Activated gamma-delta T cell treated with Interleukin-2 at 50 U/mL for 16 hours (primary cell): ENCODE data around the gene MTUS2.

Experiments used
- DNase-seq: peaks from one replicate; pipeline ENCODE4 v3.0.0-alpha.2; 2020

The MTUS2 gene

GRCh38 chr13:29496241-29496712, 676.1 kb downstream of the MTUS2 start:
- DNase-seq: no peak

DNA sequence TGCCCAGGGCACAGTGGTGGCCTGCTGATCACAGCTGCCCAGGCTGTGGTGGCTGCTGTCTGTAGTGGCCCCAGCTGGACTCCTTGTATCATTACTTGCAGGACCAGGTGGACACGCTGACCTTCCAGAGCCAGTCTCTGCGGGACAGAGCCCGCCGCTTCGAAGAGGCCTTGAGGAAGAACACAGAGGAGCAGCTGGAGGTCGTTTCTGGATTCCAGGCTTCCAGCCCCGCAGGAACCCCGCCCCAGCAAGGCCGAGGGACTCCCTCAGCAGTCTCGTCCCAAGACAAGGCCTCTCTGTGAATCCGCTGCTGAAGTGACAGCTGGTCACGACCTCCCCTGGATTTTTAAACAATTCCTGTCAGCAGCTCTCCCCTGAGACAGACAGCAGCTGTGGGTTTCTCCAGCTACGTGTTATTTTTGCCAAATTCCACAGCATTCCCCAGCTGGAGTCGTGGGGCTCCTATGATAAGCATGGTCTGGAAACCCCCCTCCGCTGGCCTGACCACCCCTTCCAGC, 677.1 kb downstream of the MTUS2 start:
- no peak for DNase-seq

GRCh38 chr13:29498426-29499040, 678.4 kb downstream of the MTUS2 start:
- no peak for DNase-seq

- no peak for DNase-seq
Measured at GRCh38 chr13:29499506-29500165, 679.5 kb downstream of the MTUS2 start.

DNA sequence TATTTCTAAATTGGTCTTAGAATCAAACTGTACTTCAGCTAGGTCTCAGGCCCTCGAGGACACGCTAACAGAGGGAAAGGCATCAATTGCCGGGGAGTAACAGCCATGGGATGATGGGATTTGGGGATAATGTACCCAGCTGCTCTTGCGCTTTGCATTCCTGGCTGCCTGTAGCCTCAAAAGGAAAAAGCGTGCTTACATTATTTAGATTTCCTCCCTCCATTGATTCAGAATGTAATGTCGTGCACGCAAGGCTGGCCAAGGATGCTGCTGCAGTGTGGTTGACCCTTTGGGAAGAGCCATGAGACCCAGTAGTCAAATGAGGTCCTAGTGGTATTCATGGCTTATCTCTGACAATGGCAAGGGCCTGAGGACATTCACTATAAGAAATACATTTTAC, 680.2 kb downstream of the MTUS2 start:
- no peak for DNase-seq

GRCh38 chr13:29501674-29502073, 681.5 kb downstream of the MTUS2 start:
- DNase-seq: no peak

DNA sequence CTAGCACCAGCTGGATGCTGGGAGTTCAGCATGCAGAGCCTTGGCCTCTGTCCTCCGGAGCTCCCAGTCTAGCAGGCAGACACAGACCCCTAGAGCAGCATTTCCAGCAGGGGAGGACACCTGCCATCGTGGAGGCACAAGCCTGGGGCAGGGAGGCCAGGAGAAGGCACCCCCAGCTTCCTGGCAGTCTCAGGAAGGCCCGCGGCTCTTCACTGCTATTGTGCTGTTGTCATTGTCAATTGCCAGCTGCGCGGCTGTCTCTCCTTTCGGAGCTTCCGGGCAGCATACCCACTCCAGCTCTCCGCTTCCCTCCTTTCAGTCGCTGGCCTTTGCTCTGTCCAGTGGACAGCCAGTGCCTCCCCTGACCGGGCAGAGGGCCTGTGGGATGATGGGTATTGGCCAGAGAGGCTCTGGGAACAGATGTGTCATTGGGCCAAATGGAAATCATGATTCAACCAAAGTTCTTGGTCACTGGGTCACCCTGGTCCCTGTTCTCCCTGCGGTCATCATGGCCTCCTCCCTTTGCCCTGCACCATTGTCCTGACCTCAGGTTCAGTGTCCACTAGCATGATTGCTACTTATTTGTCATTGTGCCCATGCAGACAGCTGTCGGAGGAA, 682.4 kb downstream of the MTUS2 start:
- no peak for DNase-seq

- DNase-seq: no peak
Measured at GRCh38 chr13:29503041-29503837, 683.1 kb downstream of the MTUS2 start.

GRCh38 chr13:29504691-29505090, 684.6 kb downstream of the MTUS2 start:
- no peak for DNase-seq

- no peak for DNase-seq
Measured at GRCh38 chr13:29505511-29505910, 685.4 kb downstream of the MTUS2 start.

DNA sequence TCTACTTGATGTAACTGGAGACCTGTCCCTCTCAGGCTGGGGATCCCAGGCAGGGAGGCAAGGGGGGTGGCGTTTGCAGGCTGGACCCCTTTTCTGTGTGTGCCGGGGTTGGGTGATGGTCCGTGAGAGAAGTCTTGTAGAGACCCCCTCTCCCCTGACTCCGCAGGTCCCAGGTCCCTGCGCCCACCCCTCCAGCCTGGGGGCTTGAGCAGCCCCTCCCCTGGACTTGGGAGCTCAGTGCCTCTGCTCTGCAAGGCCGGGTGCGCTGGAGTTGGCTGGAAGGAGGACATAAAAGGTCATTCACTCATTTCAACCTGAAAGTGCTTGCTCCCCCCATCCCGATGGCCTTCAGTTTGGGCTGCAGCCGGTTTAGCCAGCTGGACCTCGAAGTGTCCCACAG, 685.8 kb downstream of the MTUS2 start:
- DNase-seq: no peak

DNA sequence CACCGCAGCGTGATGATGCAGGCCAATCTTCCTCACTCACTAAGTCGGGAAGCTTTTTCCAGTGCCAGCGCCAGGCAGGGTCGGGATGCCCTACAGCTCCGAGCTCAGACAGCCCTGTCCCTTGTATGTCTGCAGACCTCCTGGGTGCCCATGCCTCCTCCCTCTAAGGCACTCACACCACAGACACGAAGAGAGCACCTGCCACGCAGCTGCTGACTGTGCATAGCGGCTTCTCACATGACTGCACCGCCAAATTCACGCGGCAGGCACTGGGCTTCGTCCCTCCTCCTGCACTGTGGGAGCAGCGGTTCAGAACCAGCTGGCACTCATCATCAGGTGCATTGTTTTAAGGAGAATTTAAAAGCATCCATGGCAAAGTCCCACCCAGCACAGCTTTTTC, 687.2 kb downstream of the MTUS2 start:
- DNase-seq: no peak

- DNase-seq: peak; percentile 75
Measured at GRCh38 chr13:29508130-29508875, 688.2 kb downstream of the MTUS2 start.

DNA sequence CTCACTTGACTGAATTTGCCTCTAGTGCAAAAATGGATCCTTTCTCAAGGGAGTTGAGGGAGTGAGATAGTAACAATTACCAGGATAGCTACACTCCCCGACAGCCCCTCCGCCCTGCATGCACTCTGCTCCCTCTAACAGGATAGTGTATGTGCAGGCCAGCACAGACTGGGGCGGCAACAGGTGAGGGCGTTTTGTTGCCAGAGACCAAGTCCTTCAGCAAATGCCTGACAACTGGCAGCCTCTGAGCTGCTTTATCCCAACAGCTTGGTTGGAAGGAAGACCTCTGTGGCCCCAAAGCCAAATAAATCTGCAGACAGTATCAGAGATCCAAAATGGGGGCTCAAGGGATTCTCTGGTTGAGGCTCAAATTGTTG, 688.7 kb downstream of the MTUS2 start:
- no peak for DNase-seq

DNA sequence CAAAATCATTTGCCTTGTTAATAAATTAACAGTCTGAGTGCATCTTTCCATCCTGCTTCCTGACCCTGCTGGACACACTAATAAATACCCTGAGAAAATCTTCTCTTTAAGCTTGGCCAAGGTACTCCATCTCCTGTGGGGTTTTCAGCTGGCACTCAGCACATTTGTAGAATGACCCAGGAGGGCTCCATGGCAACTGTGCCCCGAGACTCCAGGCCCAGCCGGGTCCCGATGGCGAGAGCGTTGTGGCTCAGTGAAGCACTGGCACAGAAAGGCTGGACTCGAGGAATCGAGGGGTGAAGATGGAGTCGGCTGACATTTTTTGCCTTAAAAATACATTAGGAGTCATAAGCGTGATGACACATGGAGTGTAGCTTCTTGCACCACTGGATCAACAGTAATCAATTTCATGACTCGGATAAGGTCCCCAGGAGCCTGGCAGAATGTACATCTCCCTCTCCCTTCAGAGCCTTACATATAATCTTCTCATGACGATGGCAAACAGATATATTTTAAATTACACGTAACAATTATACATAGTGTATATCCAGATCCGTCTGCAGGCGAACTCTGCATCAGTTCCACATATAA, 690.0 kb downstream of the MTUS2 start:
- no peak for DNase-seq

GRCh38 chr13:29510651-29511084, 690.5 kb downstream of the MTUS2 start:
- no peak for DNase-seq

DNA sequence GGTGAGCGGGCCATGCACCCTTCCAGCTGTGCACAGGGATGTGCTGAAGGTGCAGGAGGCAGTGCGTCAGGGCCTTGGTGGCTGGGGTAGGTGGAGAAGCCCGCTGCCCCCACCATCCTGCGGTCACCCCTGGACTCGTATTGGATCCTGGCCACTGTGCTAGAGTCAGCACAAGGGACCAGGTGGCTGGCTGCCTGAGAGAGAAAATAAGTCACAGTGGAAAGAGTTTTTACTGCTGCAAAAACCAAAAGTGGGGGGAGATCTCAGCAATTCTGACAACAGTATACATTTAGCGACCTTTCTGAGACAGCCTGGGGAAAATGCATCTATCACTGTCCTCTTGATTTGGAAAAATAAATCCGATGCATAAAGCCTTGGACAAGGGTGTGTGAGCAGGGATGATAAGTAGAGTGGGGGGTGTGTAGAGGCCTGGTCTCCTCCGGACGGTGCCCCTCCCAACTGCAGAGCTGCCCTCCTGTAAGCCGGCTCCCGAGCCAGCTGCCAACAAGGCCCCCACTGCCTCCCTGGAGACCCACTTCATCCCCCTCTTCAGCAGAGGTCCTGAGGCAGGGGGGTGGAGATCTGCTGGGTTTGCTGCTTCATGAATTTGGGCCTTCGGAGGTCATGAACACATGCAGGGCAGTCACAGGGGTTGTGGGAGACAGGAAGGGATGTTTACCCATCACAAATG, 691.1 kb downstream of the MTUS2 start:
- DNase-seq: no peak

- no peak for DNase-seq
Measured at GRCh38 chr13:29511980-29512379, 691.8 kb downstream of the MTUS2 start.

DNA sequence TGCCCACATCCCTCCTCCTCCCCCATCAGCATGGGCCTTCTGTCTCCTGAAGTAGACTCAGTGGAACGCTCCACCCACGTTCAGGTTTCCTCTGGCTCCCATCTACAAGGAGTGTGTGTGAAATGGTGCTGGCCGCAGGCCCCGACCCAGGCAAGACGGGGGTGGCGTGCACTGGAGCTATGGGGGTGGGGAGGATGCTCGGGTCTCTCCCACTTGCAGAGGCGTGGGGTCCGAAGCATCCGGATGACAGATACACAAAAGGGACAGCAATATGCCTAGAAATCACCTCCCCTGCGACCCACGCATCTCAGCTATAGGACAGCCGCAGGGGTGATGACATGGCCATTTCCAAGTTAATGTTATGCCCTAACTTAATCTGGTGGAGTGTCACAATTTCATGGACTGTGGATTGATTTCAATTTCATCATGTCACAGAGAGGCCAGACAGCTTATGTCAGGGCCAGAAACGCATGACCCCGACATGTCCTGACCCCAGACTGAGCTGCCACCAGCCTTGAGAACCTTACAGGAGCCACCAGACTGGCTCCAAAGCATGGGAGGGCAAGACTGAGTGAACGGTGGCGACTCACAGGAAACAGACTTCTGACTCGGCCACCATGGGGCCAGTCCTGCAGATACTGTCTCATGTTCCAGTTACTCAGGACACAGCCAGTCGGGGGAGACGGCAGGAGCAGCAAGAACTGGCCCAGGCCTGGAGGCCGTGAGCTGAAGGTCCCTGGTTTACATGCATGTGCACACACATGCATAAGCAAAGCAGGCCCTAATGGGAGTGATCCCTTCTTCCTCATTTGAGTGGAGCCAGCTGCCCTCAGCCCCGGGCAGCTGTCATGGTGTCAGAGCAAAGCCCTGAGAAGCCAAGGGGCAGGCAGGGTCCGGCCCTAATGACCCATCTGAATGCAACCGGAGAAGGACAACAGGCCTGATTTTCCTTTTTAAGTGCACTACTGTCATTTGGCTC, 693.2 kb downstream of the MTUS2 start:
- no peak for DNase-seq
